PC-3 (cell line): Measurements from ENCODE around the gene HDAC8. TPM values are rescaled to one million over a fixed set of nuclear protein-coding genes. Genes with fewer than 3 reads are reported as not detected.

Experiments
- ATAC-seq: fragments of 200-7000 bp; cut with Tn5 transposase; 2 replicates; pipeline ENCODE4 v1.9.1; 2020; ENCODE audit warnings: mild to moderate bottlenecking, moderate library complexity
- BruUV-seq: library from RNA; stranded (reverse); fragments of 400-500 nt; replicated peaks from 2 replicates; lab custom pipeline; 2021; lab: Mats Ljungman, UMichigan
- CTCF ChIA-PET: fragments of 300-600 bp; sonication (Branson Sonifier 250); formaldehyde crosslinking; loops from one replicate; lab custom pipeline; 2022; ENCODE audit warnings: antibody characterized with exemption; lab: Charles Lee
- POLR2A ChIA-PET: fragments of 300-600 bp; sonication (Branson Sonifier 250); formaldehyde crosslinking; loops from one replicate; lab custom pipeline; 2022; ENCODE audit warnings: antibody characterized with exemption; ENCODE audit not compliant: unreplicated experiment; lab: Charles Lee
- DNase-seq: peaks from one replicate; pipeline ENCODE4 v3.0.0-alpha.2; 2015
- H2AFZ ChIP-seq: fragments of 300-600 bp; sonication (generic); 2 replicates; pipeline ENCODE4 v1.6.0; 2016; ENCODE audit warnings: antibody characterized with exemption, low read length
- H3F3A ChIP-seq: fragments of 300-600 bp; sonication (generic); one replicate; pipeline ENCODE4 v1.6.0; 2017; ENCODE audit warnings: antibody characterized with exemption, low read length, control low read depth, mild to moderate bottlenecking; ENCODE audit not compliant: unreplicated experiment
- H3K27ac ChIP-seq: fragments of 300-600 bp; sonication (generic); 2 replicates; pipeline ENCODE4 v1.5.1; 2016; ENCODE audit warnings: mild to moderate bottlenecking, low read length
- H3K27me3 ChIP-seq: fragments of 300-600 bp; sonication (generic); 2 replicates; pipeline ENCODE4 v1.6.1; 2016; ENCODE audit warnings: low read length, mixed read lengths
- H3K36me3 ChIP-seq: fragments of 300-600 bp; sonication (generic); 2 replicates; pipeline ENCODE4 v1.6.1; 2016; ENCODE audit warnings: low read depth, mixed run types, low read length, mixed read lengths
- H3K4me1 ChIP-seq: fragments of 300-600 bp; sonication (generic); 2 replicates; pipeline ENCODE4 v1.5.1; 2016; ENCODE audit warnings: low read length; ENCODE audit not compliant: insufficient read depth
- H3K4me2 ChIP-seq: fragments of 300-600 bp; sonication (generic); 2 replicates; pipeline ENCODE4 v1.6.0; 2016; ENCODE audit warnings: low read length
- H3K4me3 ChIP-seq: fragments of 300-600 bp; sonication (generic); 2 replicates; pipeline ENCODE4 v1.5.1; 2016; ENCODE audit warnings: mild to moderate bottlenecking, low read length, mixed read lengths
- H3K79me2 ChIP-seq: fragments of 300-600 bp; sonication (generic); 2 replicates; pipeline ENCODE4 v1.6.1; 2017; ENCODE audit warnings: low read length, mixed read lengths
- H3K9ac ChIP-seq: fragments of 300-600 bp; sonication (generic); 2 replicates; pipeline ENCODE4 v1.6.0; 2016; ENCODE audit warnings: mild to moderate bottlenecking, low read length
- H3K9me2 ChIP-seq: fragments of 300-600 bp; sonication (generic); replicated peaks from 2 replicates; pipeline ENCODE4 v1.6.1; 2016; ENCODE audit warnings: mixed run types, low read length, mixed read lengths
- H3K9me3 ChIP-seq: fragments of 300-600 bp; sonication (generic); 2 replicates; pipeline ENCODE4 v1.6.1; 2016; ENCODE audit warnings: low read length, mixed read lengths
- H4K20me1 ChIP-seq: fragments of 300-600 bp; sonication (generic); 2 replicates; pipeline ENCODE4 v1.6.1; 2016; ENCODE audit warnings: low read length, mixed read lengths
- CTCF ChIP-seq: fragments of 300-600 bp; sonication (generic); conservative IDR thresholded peaks from 2 replicates; pipeline ENCODE4 v1.5.1; 2017; ENCODE audit warnings: antibody characterized with exemption, low read depth, mild to moderate bottlenecking, low read length
- EZH2 ChIP-seq: fragments of 300-600 bp; sonication (generic); IDR thresholded peaks from one replicate; pipeline ENCODE4 v1.6.1; 2017; ENCODE audit warnings: antibody characterized with exemption, mild to moderate bottlenecking, low read length; ENCODE audit not compliant: unreplicated experiment
- EZH2phosphoT487 ChIP-seq: fragments of 300-600 bp; sonication (generic); IDR thresholded peaks from 2 replicates; pipeline ENCODE4 v1.6.1; 2018; ENCODE audit warnings: mild to moderate bottlenecking, antibody characterized with exemption, low read length, borderline replicate concordance
- intact Hi-C: fragments of 100-400 bp; cut with micrococcal nuclease; formaldehyde crosslinking; loops from 2 replicates; pipeline ENCODE4 v1.9.0; 2023
- total RNA-seq: library from RNA; depleted of rRNA; stranded (reverse); fragments of >200 nt; gene quantifications from 2 replicates; pipeline ENCODE4 v1.2.3, GENCODE V29; 2014

Gene HDAC8
- total RNA-seq, 1 experiment from 2014 or later = 40.5 TPM

DNA sequence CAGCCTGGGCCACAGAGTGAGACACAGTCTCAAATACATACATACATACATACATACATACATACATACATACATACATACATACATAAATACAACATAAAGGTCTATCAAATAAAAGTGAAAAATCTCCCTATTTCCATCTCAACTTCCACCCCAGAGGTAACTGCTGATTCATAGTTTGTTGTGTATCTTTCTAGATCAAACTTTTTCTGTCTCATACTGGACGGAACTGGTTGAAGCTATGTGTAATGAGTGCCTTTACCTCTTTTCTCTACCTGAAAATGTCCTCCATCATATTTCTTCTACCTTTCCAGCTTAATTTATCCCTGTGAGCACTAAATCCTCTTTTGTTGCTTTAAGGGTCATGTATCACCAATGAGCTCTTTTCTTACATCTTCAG, 102.5 kb downstream of the HDAC8 start:
- Histone ChIP-seq H4K20me1 (no peaks in the 10 kb centered on the region), H3F3A (no peaks in the 10 kb centered on the region), H3K9me2 (no peaks in the 10 kb centered on the region), H3K4me1 (no peaks in the 10 kb centered on the region), H3K36me3 (no peaks in the 10 kb centered on the region), H3K27ac (no peak overlapping the region), H3K27me3 (no peaks in the 10 kb centered on the region), H3K4me3 (no peak overlapping the region), H3K9me3 (no peaks in the 10 kb centered on the region), H3K4me2 (no peak overlapping the region), H2AFZ (no peak overlapping the region), H3K79me2 (no peaks in the 10 kb centered on the region), H3K9ac (no peak overlapping the region)
- TF ChIP-seq EZH2phosphoT487 (no peak), EZH2 (no peak)
- DNase-seq (no peak), ATAC-seq (no peak)
- POLR2A ChIA-PET = interaction anchor here (0.6 kb wide), 1 partner anchor 583 kb away, joined by 5 read pairs; no protein-coding TSS in a partner anchor
- BruUV-seq = no TSS peak
- intact Hi-C loops = no loop called here
- CTCF ChIA-PET = no interaction called here

DNA sequence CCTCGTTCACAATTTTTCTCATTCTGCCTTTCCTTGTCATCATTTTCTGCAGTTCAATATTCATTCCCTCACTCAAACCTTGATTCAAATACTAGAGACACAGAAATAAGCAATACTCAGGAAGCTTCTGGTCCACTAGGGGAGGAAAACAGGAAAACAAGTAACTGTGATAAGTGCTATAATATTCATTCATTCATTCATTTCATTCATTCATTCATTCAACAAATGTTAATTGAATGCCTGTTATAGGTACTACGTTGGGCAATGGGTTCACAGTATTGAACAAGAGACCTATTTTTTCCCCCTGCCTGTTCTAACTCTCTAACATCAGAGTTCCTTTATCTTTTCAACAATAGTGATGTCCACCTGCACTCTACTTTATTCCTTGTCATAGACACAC, 104.0 kb downstream of the HDAC8 start:
- Histone ChIP-seq H3K9me2 (no peaks in the 10 kb centered on the region), H3K79me2 (no peaks in the 10 kb centered on the region), H3K4me1 (no peaks in the 10 kb centered on the region), H4K20me1 (no peaks in the 10 kb centered on the region), H3K36me3 (no peaks in the 10 kb centered on the region), H3K4me2 (no peak overlapping the region), H3K27me3 (no peaks in the 10 kb centered on the region), H3K27ac (no peak overlapping the region), H3K9me3 (no peaks in the 10 kb centered on the region), H3K4me3 (no peak overlapping the region), H3K9ac (no peak overlapping the region), H2AFZ (no peak overlapping the region), H3F3A (no peaks in the 10 kb centered on the region)
- ChIA-PET POLR2A (no interaction called here), CTCF (no interaction called here)
- ATAC-seq = no peak
- no peak for TF ChIP-seq EZH2phosphoT487
- no peak for TF ChIP-seq CTCF
- no TSS peak for BruUV-seq
- no peak for DNase-seq
- intact Hi-C loops = no loop called here

DNA sequence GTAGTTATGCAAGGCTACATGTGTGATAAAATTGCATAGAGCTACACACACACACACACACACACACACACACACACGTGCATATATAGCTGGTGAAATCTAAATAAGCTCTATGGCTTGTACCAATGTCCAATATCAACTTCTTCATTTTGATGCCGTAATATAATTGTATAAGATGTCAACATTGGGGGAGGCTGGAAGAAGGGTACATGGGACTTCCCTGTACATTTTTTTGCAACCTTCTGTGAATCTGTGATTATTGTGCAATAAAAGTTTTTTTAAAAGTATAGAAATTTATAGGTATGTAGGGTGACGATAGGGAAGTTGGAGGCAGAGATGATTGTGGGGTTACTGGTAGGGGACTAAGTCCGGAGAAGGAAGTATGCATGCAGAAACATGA, 105.5 kb downstream of the HDAC8 start:
- ATAC-seq (no peak), DNase-seq (no peak)
- H3K9me2 ChIP-seq = no peaks in the 10 kb centered on the region
- H3K4me3 ChIP-seq = no peak overlapping the region
- H2AFZ ChIP-seq = no peak overlapping the region
- BruUV-seq = no TSS peak
- H3K79me2 ChIP-seq = no peaks in the 10 kb centered on the region
- ChIA-PET POLR2A (no interaction called here), CTCF (no interaction called here)
- no peaks in the 10 kb centered on the region for H3K27me3 ChIP-seq
- intact Hi-C loops = no loop called here
- H3K9ac ChIP-seq = no peak overlapping the region
- H3K27ac ChIP-seq = no peak overlapping the region
- H3K9me3 ChIP-seq = no peaks in the 10 kb centered on the region
- TF ChIP-seq EZH2 = no peak
- no peak for TF ChIP-seq EZH2phosphoT487
- no peak for TF ChIP-seq CTCF
- no peaks in the 10 kb centered on the region for H3F3A ChIP-seq
- no peaks in the 10 kb centered on the region for H3K36me3 ChIP-seq
- H3K4me2 ChIP-seq = no peak overlapping the region
- no peaks in the 10 kb centered on the region for H3K4me1 ChIP-seq
- no peaks in the 10 kb centered on the region for H4K20me1 ChIP-seq
